Colonic mucosa (tissue), 4 donors: ENCODE measurements around the gene LSM4. TPM values are rescaled to one million over a fixed set of nuclear protein-coding genes. Genes with fewer than 3 reads are reported as not detected.

Experiments used
- DNase-seq: peaks from one replicate; pipeline ENCODE4 v3.0.0-alpha.2; 2020
- H3K27ac ChIP-seq: fragments of 200-600 bp; one replicate; pipeline ENCODE4 v1.8.0; 2021
- H3K27me3 ChIP-seq: fragments of 200-600 bp; one replicate; pipeline ENCODE4 v1.8.0; 2021
- H3K36me3 ChIP-seq: fragments of 200-600 bp; one replicate; pipeline ENCODE4 v1.8.0; 2021
- H3K4me1 ChIP-seq: fragments of 200-600 bp; one replicate; pipeline ENCODE4 v1.8.0; 2021; ENCODE audit warnings: mild to moderate bottlenecking
- H3K4me3 ChIP-seq: fragments of 200-600 bp; one replicate; pipeline ENCODE4 v1.8.0; 2021
- H3K9ac ChIP-seq, 2 donors: one replicate each; pipeline ENCODE4 v1.7.0; 2013; ENCODE audit warnings: control low read depth in 2 of 2, low read depth in 2 of 2, low read length in 2 of 2
- H3K9me3 ChIP-seq: fragments of 200-600 bp; one replicate; pipeline ENCODE4 v1.8.0; 2021
- CTCF ChIP-seq: fragments of 200-600 bp; IDR thresholded peaks from one replicate; pipeline ENCODE4 v1.8.0; 2022; ENCODE audit warnings: antibody characterized with exemption, mild to moderate bottlenecking
- intact Hi-C: fragments of 100-400 bp; cut with DNase I; formaldehyde crosslinking; loops from one replicate; pipeline ENCODE4 v1.14.1; 2022
- total RNA-seq, 2 donors: library from RNA; stranded (reverse); fragmentation: NEBNext Ultra II Directional in 1 of 2; extraction: Animal tissue kit (Norgen Biotek cat#: 25700) in 1 of 2; gene quantifications; one replicate each; pipeline ENCODE4 v1.2.1, GENCODE V29; 2021
- donor health status: healthy.
- donor health status: DM: no; HTN: no; CAD: no.
- donor health status: DM: no; HTN: no; CAD: no.

LSM4 gene
- total RNA-seq, 2 donors from 2014 or later = 128 to 308 TPM

- Histone ChIP-seq H3K27ac (peak overlapping the region; percentile 86), H3K9ac (peak overlapping the region; percentile 75 to 88), H3K4me3 (peak overlapping the region; percentile 48), H3K9me3 (no peaks in the 10 kb centered on the region), H3K36me3 (no peaks in the 10 kb centered on the region), H3K4me1 (peaks cover 10% of the 10 kb centered on the region), H3K27me3 (no peaks in the 10 kb centered on the region)
- DNase-seq = peak; percentile 83
- intact Hi-C loops = no loop called here
- TF ChIP-seq CTCF = no peak
Observed at GRCh38 chr19:18292810-18293641, 29.9 kb downstream of the LSM4 start.

GRCh38 chr19:18292462-18292809 lies 30.4 kb downstream of the LSM4 start:
- Histone ChIP-seq H3K9ac (peak overlapping the region; percentile 75 to 88), H3K36me3 (no peaks in the 10 kb centered on the region)
- intact Hi-C loops = no loop called here

GRCh38 chr19:18291590-18292461 lies 31.1 kb downstream of the LSM4 start:
- DNase-seq = peak; percentile 88
- H3K4me3 ChIP-seq = peak overlapping the region; percentile 48
- peak overlapping the region; percentile 75 to 88 for H3K9ac ChIP-seq
- no peak for TF ChIP-seq CTCF
- no peaks in the 10 kb centered on the region for H3K36me3 ChIP-seq
- H3K27me3 ChIP-seq = no peaks in the 10 kb centered on the region
- intact Hi-C loops = no loop called here
- peaks cover 10% of the 10 kb centered on the region for H3K4me1 ChIP-seq
- no peaks in the 10 kb centered on the region for H3K9me3 ChIP-seq
- H3K27ac ChIP-seq = peak overlapping the region; percentile 86

More at GRCh38 chr19:18292462-18292809, 30.4 kb downstream of the LSM4 start:
- Histone ChIP-seq H3K4me3 (peak overlapping the region; percentile 48), H3K27me3 (no peaks in the 10 kb centered on the region), H3K9me3 (no peaks in the 10 kb centered on the region), H3K27ac (peak overlapping the region; percentile 86), H3K4me1 (peaks cover 10% of the 10 kb centered on the region)
- DNase-seq = peak; percentile 63
- no peak for TF ChIP-seq CTCF

- no peak for TF ChIP-seq CTCF
- peak overlapping the region; percentile 52 to 75 for H3K9ac ChIP-seq
- H3K4me3 ChIP-seq = peak overlapping the region; percentile 48
- peak overlapping the region; percentile 86 for H3K27ac ChIP-seq
- no peak for DNase-seq
- H3K9me3 ChIP-seq = no peaks in the 10 kb centered on the region
- H3K27me3 ChIP-seq = no peaks in the 10 kb centered on the region
- H3K4me1 ChIP-seq = peaks cover 10% of the 10 kb centered on the region
- H3K36me3 ChIP-seq = no peaks in the 10 kb centered on the region
- intact Hi-C loops = no loop called here
Observed at GRCh38 chr19:18291019-18291524, 31.8 kb downstream of the LSM4 start.

- no peak for TF ChIP-seq CTCF
- Histone ChIP-seq H3K27me3 (no peaks in the 10 kb centered on the region), H3K4me3 (no peak overlapping the region), H3K9ac (peak overlapping the region in 1 of 2 donors; percentile 43), H3K4me1 (peaks cover 10% of the 10 kb centered on the region), H3K36me3 (no peaks in the 10 kb centered on the region), H3K9me3 (no peaks in the 10 kb centered on the region), H3K27ac (peak overlapping the region; percentile 46)
- no peak for DNase-seq
- intact Hi-C loops = no loop called here
Observed at GRCh38 chr19:18290302-18291018, 32.4 kb downstream of the LSM4 start.
